GM21447 (cell line): ENCODE measurements around the gene PATL2.
"Not testable (repeated sequence)": the region's sequence is repeated elsewhere in the genome, so short reads cannot be mapped to it uniquely, and the experiment has no call there.

Experiments
- ATAC-seq: cut with Tn5 transposase; IDR thresholded peaks from one replicate; pipeline ENCODE4 v1.9.1; 2021; ENCODE audit not compliant: unreplicated experiment

Gene PATL2

DNA sequence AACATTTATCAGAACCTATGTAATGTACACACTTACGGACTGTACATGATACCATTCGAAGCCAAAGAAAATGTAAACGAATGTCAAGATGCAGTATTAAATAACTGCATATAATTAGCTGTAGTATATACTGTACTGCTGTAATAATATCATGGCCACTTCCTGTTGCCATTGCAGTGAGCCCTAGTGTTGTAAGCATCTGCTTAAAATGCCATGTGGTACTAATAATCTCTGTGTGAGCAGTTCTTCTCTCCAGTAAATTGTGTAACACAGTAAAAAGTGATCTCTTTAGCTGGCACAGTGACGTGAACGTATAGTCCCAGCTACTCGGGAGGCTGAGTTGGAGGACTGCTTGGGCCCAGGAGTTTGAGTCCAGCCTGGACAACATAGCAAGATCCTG, 56.3 kb downstream of the PATL2 start:
- ATAC-seq: no peak

DNA sequence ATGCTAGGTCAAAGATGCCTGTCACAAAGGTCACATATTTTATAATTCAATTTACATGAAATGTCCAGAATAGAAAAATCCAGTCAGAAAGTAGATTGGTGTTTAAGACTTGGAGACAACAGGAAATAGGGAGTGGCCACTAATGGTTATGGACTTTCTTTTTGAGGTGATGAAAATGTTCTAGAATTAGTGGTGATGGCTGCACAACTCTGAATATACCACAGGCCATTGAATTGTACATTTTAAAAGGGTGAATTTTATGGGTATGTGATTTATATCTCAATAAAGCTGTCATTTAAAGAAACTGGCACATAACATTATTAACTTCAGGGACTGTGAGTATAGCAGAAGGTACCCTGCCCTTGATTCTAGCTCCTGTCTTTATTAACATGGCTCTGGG, 63.5 kb downstream of the PATL2 start:
- ATAC-seq: no peak

GRCh38 chr15:44647036-44647435, 64.1 kb downstream of the PATL2 start:
- no peak for ATAC-seq

- no peak for ATAC-seq
These were observed 64.7 kb downstream of the PATL2 start for GRCh38 chr15:44646460-44646859.

- ATAC-seq: no peak
These were observed 69.5 kb downstream of the PATL2 start for GRCh38 chr15:44641651-44642050.

DNA sequence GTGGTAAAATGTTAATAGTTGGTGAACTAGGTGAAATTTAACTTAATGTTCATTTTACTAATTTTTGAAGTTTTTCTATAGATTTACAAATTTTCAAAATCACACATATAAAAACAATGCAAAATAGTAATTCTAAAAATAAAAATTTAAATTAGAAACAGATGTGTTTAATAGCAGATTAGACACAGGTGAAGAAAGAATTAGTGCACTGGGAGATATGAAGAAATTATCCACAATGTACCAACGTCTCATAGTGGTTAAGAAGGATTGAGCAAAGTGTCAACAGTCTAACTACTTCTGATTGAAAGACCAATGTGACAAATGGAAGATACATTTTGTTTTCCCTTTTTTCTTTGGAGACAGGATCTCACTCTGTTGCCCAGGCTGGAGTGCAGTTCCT, 74.1 kb downstream of the PATL2 start:
- no peak for ATAC-seq

DNA sequence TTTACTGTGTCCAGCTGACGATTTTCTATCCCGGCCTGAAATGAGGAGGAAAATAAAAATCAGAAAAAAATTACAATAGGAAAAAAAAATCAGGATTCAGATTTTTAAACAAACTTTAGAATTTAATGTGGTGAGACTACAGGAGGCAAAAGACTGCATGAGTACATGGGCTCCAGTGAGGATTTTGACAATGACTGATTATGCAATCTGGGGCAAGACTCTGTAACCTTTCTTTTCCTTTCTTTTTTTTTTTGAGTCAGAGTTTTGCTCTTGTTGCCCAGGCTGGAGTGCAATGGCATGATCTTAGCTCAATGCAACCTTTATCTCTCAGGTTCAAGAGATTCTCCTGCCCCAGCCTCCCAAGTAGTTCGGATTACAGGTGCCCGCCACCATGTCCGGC, 77.5 kb downstream of the PATL2 start:
- ATAC-seq: no peak

- not testable (repeated sequence) for ATAC-seq
These were observed 85.8 kb downstream of the PATL2 start for GRCh38 chr15:44625286-44625685.

GRCh38 chr15:44623178-44623577, 87.9 kb downstream of the PATL2 start:
- no peak for ATAC-seq

- ATAC-seq: no peak
These were observed 91.0 kb downstream of the PATL2 start for GRCh38 chr15:44620081-44620480.

DNA sequence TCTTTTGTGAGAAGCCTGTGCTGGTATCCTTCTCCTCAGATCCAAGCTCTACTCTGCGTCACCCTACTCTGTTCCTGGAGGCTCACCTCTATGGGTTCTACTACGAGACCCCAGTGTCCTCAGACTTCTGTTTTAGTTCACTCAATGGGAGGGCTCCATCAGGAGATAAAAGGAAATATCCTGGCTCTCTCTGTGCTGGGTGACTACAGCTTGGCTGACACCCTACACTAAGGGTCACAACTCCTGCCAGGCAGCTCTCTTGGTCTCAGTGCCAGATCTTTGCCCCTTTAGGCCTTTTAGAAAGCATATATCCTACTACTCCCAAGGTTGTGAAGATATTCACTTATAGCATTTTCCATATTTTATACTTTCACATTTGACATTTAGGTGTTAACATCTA, 94.1 kb downstream of the PATL2 start:
- no peak for ATAC-seq
